Sciatic nerve (tissue), 2 donors: ENCODE data around the gene MAP3K2. TPM values are rescaled to one million over a fixed set of nuclear protein-coding genes. Genes with fewer than 3 reads are reported as not detected.

Experiments used
- ATAC-seq: fragments of 200-7000 bp; cut with Tn5 transposase; one replicate; pipeline ENCODE4 v1.9.1; 2020; ENCODE audit warnings: mild to moderate bottlenecking, moderate library complexity
- DNase-seq: peaks from one replicate; pipeline ENCODE4 v3.0.0-alpha.2; 2020; ENCODE audit warnings: low spot score
- intact Hi-C: fragments of 100-400 bp; cut with DNase I; formaldehyde crosslinking; loops from one replicate; pipeline ENCODE4 v1.14.2; 2022
- total RNA-seq: library from RNA; stranded (reverse); fragmentation: NEBNext Ultra II Directional; extraction: Animal tissue kit (Norgen Biotek cat#: 25700); gene quantifications from one replicate; pipeline ENCODE4 v1.2.1, GENCODE V29; 2021
- donor health status: DM: no; HTN: no; CAD: no.
- donor health status: DM: no; HTN: no; CAD: no.

Gene MAP3K2
- 62.0 TPM for total RNA-seq

GRCh38 chr2:127387655-127388422 is at the start of gene MAP3K2:
Gene MAP3K2 (minus strand): TSS chr2:127387975. CDS start chr2:127343129, 44,846 bp downstream.
- intact Hi-C loops = no loop called here
- peak; percentile 96 for ATAC-seq
- DNase-seq = peak; percentile 96

GRCh38 chr2:127437056-127437455 is 49.3 kb upstream of the MAP3K2 start:
- ATAC-seq (no peak), DNase-seq (no peak)
- intact Hi-C loops = no loop called here

- intact Hi-C loops = no loop called here
- DNase-seq (no peak), ATAC-seq (no peak)
Measured at GRCh38 chr2:127434515-127434914, 46.7 kb upstream of the MAP3K2 start.

GRCh38 chr2:127431408-127432023 is 43.7 kb upstream of the MAP3K2 start:
- ATAC-seq (no peak), DNase-seq (no peak)
- intact Hi-C loops = no loop called here

- intact Hi-C loops = no loop called here
- DNase-seq (no peak), ATAC-seq (no peak)
Measured at GRCh38 chr2:127429844-127430425, 42.2 kb upstream of the MAP3K2 start.

- intact Hi-C loops = no loop called here
- DNase-seq (no peak), ATAC-seq (no peak)
Measured at GRCh38 chr2:127429291-127429690, 41.5 kb upstream of the MAP3K2 start.

GRCh38 chr2:127428815-127429109 is 41.0 kb upstream of the MAP3K2 start:
- intact Hi-C loops = no loop called here
- DNase-seq (no peak), ATAC-seq (no peak)

GRCh38 chr2:127428057-127428814 is 40.5 kb upstream of the MAP3K2 start:
- intact Hi-C loops = no loop called here
- DNase-seq = no peak
- no peak for ATAC-seq

- no peak for ATAC-seq
- intact Hi-C loops = no loop called here
- no peak for DNase-seq
Measured at GRCh38 chr2:127427376-127428056, 39.7 kb upstream of the MAP3K2 start.

- no peak for DNase-seq
- ATAC-seq = no peak
- intact Hi-C loops = no loop called here
Measured at GRCh38 chr2:127426501-127427354, 39.0 kb upstream of the MAP3K2 start.

GRCh38 chr2:127425540-127426490 is 38.0 kb upstream of the MAP3K2 start:
- ATAC-seq = no peak
- intact Hi-C loops = no loop called here
- no peak for DNase-seq

- intact Hi-C loops = no loop called here
- no peak for ATAC-seq
- no peak for DNase-seq
Measured at GRCh38 chr2:127424598-127425520, 37.1 kb upstream of the MAP3K2 start.

GRCh38 chr2:127423880-127424279 is 36.1 kb upstream of the MAP3K2 start:
- no peak for ATAC-seq
- no peak for DNase-seq
- intact Hi-C loops = no loop called here

- no peak for ATAC-seq
- DNase-seq = no peak
- intact Hi-C loops = no loop called here
Measured at GRCh38 chr2:127423478-127423843, 35.7 kb upstream of the MAP3K2 start.

- ATAC-seq = no peak
- intact Hi-C loops = no loop called here
- no peak for DNase-seq
Measured at GRCh38 chr2:127422559-127423477, 35.0 kb upstream of the MAP3K2 start.
